Measurements from ENCODE around the gene CDADC1.

DNA sequence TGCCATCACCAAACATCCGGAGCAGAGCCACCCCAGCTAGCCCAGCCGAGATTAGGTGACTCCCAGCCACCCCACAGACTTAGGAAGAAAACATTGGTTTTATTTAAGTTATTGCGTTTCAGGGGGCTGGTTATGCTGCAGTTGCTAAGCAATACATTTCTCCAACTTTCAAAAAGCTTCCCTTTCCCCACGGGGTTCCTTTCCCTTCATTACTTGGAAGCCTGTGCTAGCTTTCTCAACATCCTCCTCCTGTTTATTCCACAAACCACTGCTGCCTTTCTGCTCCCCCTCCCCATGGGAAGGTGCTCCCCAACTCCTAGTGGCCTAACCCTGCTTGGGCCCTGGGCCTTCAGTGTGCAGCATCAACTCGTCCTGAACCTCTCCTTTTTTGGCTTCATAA lies 52.6 kb downstream of the CDADC1 start:
- TF ChIP-seq, protein P1, sequence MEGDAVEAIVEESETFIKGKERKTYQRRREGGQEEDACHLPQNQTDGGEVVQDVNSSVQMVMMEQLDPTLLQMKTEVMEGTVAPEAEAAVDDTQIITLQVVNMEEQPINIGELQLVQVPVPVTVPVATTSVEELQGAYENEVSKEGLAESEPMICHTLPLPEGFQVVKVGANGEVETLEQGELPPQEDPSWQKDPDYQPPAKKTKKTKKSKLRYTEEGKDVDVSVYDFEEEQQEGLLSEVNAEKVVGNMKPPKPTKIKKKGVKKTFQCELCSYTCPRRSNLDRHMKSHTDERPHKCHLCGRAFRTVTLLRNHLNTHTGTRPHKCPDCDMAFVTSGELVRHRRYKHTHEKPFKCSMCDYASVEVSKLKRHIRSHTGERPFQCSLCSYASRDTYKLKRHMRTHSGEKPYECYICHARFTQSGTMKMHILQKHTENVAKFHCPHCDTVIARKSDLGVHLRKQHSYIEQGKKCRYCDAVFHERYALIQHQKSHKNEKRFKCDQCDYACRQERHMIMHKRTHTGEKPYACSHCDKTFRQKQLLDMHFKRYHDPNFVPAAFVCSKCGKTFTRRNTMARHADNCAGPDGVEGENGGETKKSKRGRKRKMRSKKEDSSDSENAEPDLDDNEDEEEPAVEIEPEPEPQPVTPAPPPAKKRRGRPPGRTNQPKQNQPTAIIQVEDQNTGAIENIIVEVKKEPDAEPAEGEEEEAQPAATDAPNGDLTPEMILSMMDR (IDR thresholded peaks at IDR 0.05), result no peak
- TF ChIP-seq POLR2A (IDR thresholded peaks at IDR 0.05) (no peak), POLR2AphosphoS5 (IDR thresholded peaks at IDR 0.05) (no peak)
